Suprapubic skin (tissue), 4 donors: ENCODE results near the gene CDH13.

Experiments
- CTCF ChIP-seq, 2 donors: fragments of 200-600 bp in 1 of 2; fragments of 450-650 bp in 1 of 2; sonication (generic) in 1 of 2; IDR thresholded peaks; one replicate each; pipeline ENCODE4 v1.5.1; 2016 to 2019; ENCODE audit warnings: antibody characterized with exemption in 2 of 2, mild to moderate bottlenecking in 1 of 2, moderate library complexity in 1 of 2
- POLR2A ChIP-seq, 2 donors: fragments of 450-650 bp; IDR thresholded peaks; one replicate each; pipeline ENCODE4 v1.6.1; 2017; ENCODE audit warnings: antibody characterized with exemption in 2 of 2, mild to moderate bottlenecking in 2 of 2, moderate library complexity in 2 of 2
- POLR2AphosphoS5 ChIP-seq, 3 donors: sonication (generic); formaldehyde crosslinking; IDR thresholded peaks; one replicate each; pipeline ENCODE4 v1.6.1; 2017; ENCODE audit warnings: antibody characterized with exemption in 3 of 3

GRCh38 chr16:83248735-83249463 is 622.1 kb downstream of the CDH13 start:
- TF ChIP-seq CTCF (IDR thresholded peaks at IDR 0.05): no peak
- TF ChIP-seq POLR2A (IDR thresholded peaks at IDR 0.05): no peak
- TF ChIP-seq POLR2AphosphoS5 (IDR thresholded peaks at IDR 0.05): no peak
